Right lobe of liver (tissue), 4 donors: ENCODE measurements around the gene C19orf53.

Experiments
- POLR2A ChIP-seq: fragments of 450-650 bp; IDR thresholded peaks from one replicate; pipeline ENCODE4 v1.6.1; 2017; ENCODE audit warnings: antibody characterized with exemption, mild to moderate bottlenecking
- TF ChIP-seq, protein P1 (sequence below), 4 donors: fragments of 200-600 bp in 3 of 4; fragments of 450-650 bp in 1 of 4; IDR thresholded peaks; one replicate each; pipeline versions ENCODE4 v1.5.1 to v1.8.0; 2016 to 2022; ENCODE audit warnings: antibody characterized with exemption in 4 of 4, mild to moderate bottlenecking in 2 of 4
- donor health status: DM: no; HTN: no; CAD: no.
- donor health status: DM: no; HTN: no; CAD: no.
- donor health status: DM: no; HTN: yes; CAD: no.

DNA sequence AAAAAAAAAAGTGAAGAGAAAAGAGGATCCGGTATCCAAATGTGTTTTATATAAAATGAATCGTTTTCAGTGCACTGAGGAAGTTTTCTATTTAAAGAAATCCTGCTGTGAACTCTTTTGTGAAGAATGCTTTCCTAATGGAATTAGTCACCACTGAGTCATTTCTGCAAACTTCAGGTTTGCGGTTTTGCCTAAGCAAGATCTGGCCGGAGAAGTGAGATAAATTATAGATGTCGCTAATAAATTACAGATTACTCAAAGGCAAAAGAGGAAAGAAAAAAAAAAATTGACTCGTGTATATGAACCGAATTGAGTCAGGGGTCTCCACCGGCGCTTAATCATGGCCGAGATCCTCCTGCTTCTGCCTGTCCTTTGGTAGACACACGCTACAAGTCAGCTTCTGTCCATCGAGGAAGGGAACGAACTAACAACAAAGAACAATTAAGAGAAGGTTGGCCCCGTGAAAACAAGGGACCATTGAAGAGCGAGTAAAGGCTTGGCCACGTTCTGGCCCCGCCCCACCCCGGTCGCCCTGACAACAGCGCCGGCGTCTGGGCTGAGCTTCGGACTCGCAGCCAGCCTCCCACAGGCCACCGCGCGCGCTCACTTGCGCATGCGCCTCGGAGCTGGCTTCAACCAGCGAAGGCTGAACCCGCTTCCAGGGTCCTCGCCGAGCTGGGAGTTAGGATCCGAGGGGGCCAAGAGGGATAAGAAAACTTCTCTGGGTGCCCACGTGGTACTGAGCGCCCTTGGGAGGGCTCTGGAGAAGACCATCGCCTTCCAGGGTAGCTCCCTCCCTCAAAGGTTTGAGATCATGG lies 42.9 kb upstream of the C19orf53 start:
- no peak for TF ChIP-seq POLR2A
- TF ChIP-seq, protein P1, sequence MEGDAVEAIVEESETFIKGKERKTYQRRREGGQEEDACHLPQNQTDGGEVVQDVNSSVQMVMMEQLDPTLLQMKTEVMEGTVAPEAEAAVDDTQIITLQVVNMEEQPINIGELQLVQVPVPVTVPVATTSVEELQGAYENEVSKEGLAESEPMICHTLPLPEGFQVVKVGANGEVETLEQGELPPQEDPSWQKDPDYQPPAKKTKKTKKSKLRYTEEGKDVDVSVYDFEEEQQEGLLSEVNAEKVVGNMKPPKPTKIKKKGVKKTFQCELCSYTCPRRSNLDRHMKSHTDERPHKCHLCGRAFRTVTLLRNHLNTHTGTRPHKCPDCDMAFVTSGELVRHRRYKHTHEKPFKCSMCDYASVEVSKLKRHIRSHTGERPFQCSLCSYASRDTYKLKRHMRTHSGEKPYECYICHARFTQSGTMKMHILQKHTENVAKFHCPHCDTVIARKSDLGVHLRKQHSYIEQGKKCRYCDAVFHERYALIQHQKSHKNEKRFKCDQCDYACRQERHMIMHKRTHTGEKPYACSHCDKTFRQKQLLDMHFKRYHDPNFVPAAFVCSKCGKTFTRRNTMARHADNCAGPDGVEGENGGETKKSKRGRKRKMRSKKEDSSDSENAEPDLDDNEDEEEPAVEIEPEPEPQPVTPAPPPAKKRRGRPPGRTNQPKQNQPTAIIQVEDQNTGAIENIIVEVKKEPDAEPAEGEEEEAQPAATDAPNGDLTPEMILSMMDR (IDR thresholded peaks at IDR 0.05), result no peak
